Psoas muscle (tissue), 8 donors: ENCODE measurements around the gene PIK3R2. TPM values are rescaled to one million over a fixed set of nuclear protein-coding genes. Genes with fewer than 3 reads are reported as not detected.
A peak's percentile ranks its signal among the peaks of the same experiment; 100 is the strongest.

Source experiments
- ATAC-seq, 4 donors: fragments of 200-7000 bp; cut with Tn5 transposase; one replicate each; pipeline ENCODE4 v1.9.1; 2020; ENCODE audit warnings: moderate library complexity in 3 of 4, mild to moderate bottlenecking in 2 of 4
- DNase-seq, 2 donors: peaks; one replicate each; pipeline ENCODE4 v3.0.0-alpha.2; 2020
- H3K27ac ChIP-seq: fragments of 200-600 bp; one replicate; pipeline ENCODE4 v1.8.0; 2022
- H3K27me3 ChIP-seq, 3 donors: fragments of 200-600 bp in 1 of 3; one replicate each; pipeline versions ENCODE4 v1.6.1 to v1.8.0; 2013 to 2022; ENCODE audit warnings: low read length in 2 of 3, mild to moderate bottlenecking in 2 of 3, moderate library complexity in 1 of 3; ENCODE audit not compliant: insufficient read depth in 3 of 3
- H3K36me3 ChIP-seq, 2 donors: fragments of 200-600 bp in 1 of 2; one replicate each; pipeline versions ENCODE4 v1.6.1 to v1.8.0; 2013 to 2022; ENCODE audit warnings: low read depth in 1 of 2, mild to moderate bottlenecking in 1 of 2, moderate library complexity in 1 of 2; ENCODE audit not compliant: insufficient read depth in 1 of 2
- H3K4me1 ChIP-seq: fragments of 200-600 bp; one replicate; pipeline ENCODE4 v1.8.0; 2022
- H3K4me3 ChIP-seq: fragments of 200-600 bp; one replicate; pipeline ENCODE4 v1.8.0; 2022; ENCODE audit warnings: mild to moderate bottlenecking
- H3K9me3 ChIP-seq: fragments of 200-600 bp; one replicate; pipeline ENCODE4 v1.8.0; 2022
- WGBS, 3 donors: extraction: QIAGEN DNeasy Blood & Tissue Kit; methylation state at CpG; one replicate each; pipeline versions ENCODE4 v1.1.6 to v1.1.7; 2013; 5-methylcytosine and 5-hydroxymethylcytosine counted together
- intact Hi-C, 2 donors: fragments of 100-400 bp; cut with DNase I; formaldehyde crosslinking; loops; one replicate each; pipeline versions ENCODE4 v1.11.0 to v1.14.2; 2022
- polyA plus RNA-seq, 3 donors: library from polyadenylated mRNA; stranded (reverse); fragments of 200-250 nt; gene quantifications; one replicate each; pipeline ENCODE4 v1.2.3, GENCODE V29; 2013
- total RNA-seq, 4 donors: library from RNA; stranded (reverse); fragmentation: NEBNext Ultra II Directional in 2 of 4; extraction: Animal tissue kit (Norgen Biotek cat#: 25700) in 2 of 4; gene quantifications; one replicate each; pipeline versions ENCODE4 v1.2.1 to v1.2.4, GENCODE V29; 2021 to 2023
- TF ChIP-seq, protein P1 (sequence below): fragments of 200-600 bp; IDR thresholded peaks from one replicate; pipeline ENCODE4 v1.8.0; 2022; ENCODE audit warnings: antibody characterized with exemption
- donor health status: healthy with polysubstance abuse.
- donor health status: DM: no; HTN: no; CAD: no; lungs with moderate emphysema.
- donor health status: Bipolar disorder and iron deficiency.
- donor health status: healthy.
- donor health status: DM: yes; HTN: yes; CAD: no.
- donor health status: DM: no; HTN: no; CAD: no.
- donor health status: DM: no; HTN: no; CAD: no.
- donor health status: DM: yes; HTN: yes; CAD: no.

PIK3R2 gene
- total and polyA plus RNA-seq, 7 donors, result 4.6 to 20.8 (median 8.6) TPM

DNA sequence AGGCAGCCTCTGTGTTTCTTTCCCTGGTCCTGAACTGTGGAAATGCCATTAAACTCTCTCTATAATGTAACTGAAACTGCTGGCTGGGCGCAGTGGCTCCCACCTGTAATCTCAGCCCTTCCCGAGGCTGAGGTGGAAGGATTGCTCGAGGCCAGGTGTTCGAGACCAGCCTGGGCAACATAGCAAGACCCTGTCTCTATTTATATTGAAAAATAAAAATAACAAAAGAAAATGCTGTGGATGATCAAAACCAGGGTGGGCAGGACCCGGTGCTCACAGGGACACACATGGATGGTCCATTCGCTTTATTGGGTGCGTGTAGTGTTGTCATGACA, 43.5 kb downstream of the PIK3R2 start:
- no peaks in the 10 kb centered on the region for H3K27me3 ChIP-seq
- 76 to 88% (median 79%) methylated on average over 7 of the region's 7 CpGs for WGBS, 3 donors
- DNase-seq, result no peak
- no peak overlapping the region for H3K4me3 ChIP-seq
- intact Hi-C loops, result no loop called here
- H3K9me3 ChIP-seq, result no peaks in the 10 kb centered on the region
- no peak overlapping the region for H3K27ac ChIP-seq
- H3K4me1 ChIP-seq, result peaks cover 11% of the 10 kb centered on the region
- TF ChIP-seq, protein P1, sequence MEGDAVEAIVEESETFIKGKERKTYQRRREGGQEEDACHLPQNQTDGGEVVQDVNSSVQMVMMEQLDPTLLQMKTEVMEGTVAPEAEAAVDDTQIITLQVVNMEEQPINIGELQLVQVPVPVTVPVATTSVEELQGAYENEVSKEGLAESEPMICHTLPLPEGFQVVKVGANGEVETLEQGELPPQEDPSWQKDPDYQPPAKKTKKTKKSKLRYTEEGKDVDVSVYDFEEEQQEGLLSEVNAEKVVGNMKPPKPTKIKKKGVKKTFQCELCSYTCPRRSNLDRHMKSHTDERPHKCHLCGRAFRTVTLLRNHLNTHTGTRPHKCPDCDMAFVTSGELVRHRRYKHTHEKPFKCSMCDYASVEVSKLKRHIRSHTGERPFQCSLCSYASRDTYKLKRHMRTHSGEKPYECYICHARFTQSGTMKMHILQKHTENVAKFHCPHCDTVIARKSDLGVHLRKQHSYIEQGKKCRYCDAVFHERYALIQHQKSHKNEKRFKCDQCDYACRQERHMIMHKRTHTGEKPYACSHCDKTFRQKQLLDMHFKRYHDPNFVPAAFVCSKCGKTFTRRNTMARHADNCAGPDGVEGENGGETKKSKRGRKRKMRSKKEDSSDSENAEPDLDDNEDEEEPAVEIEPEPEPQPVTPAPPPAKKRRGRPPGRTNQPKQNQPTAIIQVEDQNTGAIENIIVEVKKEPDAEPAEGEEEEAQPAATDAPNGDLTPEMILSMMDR, result no peak
- peaks cover 0 to 43% of the 10 kb centered on the region in 2 donors for H3K36me3 ChIP-seq
- ATAC-seq, result no peak

DNA sequence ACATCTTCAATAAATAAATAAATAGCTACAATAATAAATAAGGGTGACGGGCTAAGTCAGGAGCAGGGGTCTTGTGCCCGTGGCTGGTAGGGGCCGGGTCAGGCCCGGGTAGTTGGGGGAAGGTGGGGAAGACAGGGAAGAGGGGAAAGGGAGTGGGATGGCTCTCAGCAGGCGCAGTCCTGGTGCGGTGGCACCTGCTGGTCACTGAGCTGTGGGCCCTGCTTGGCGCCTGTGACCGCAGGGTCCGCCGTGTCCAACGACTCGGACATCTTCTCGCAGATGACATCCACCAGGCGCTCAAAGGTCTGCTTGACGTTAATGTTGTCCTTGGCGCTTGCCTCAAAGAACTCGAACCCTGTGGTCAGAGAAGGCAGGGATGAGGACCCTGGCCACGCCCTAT, 44.3 kb downstream of the PIK3R2 start:
- 91 to 93% (median 92%) methylated on average over 18 of the region's 18 CpGs for WGBS, 3 donors
- Histone ChIP-seq H3K36me3 (peaks cover 0 to 43% of the 10 kb centered on the region in 2 donors), H3K27ac (no peak overlapping the region)

DNA sequence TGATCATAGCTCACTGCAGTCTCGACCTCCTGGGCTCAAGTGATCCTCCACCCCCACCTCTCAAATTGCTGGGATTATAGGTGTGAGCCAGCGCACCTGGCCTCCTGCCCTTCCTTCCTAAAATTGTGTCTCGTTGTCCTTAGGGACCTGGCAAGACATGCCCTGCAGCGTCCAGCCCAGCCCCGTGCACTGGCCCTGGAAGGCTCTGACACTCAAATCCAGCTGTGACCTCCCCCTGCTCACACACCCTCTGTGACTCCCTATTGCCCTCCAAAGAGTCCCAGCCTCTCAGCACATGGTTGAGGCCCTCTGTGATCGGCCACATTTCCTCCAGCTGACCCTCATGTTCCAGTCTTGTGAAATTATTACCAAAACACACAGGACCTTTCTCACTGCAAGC, 45.0 kb downstream of the PIK3R2 start:
- Histone ChIP-seq H3K27me3 (no peaks in the 10 kb centered on the region), H3K36me3 (peaks cover 0 to 43% of the 10 kb centered on the region in 2 donors), H3K9me3 (no peaks in the 10 kb centered on the region), H3K4me3 (no peak overlapping the region), H3K4me1 (peaks cover 19% of the 10 kb centered on the region), H3K27ac (no peak overlapping the region)
- 30 to 36% (median 34%) methylated on average over 6 of the region's 6 CpGs for WGBS, 3 donors
- ATAC-seq (no peak), DNase-seq (no peak)
- TF ChIP-seq, protein P1, result no peak
- intact Hi-C loops, result no loop called here

More for the DNA sequence above, 44.3 kb downstream of the PIK3R2 start:
- H3K4me3 ChIP-seq, result no peak overlapping the region
- intact Hi-C loops, result no loop called here
- peaks cover 13% of the 10 kb centered on the region for H3K4me1 ChIP-seq
- H3K9me3 ChIP-seq, result no peaks in the 10 kb centered on the region
- TF ChIP-seq, protein P1, result no peak
- DNase-seq, result no peak
- no peaks in the 10 kb centered on the region for H3K27me3 ChIP-seq
- ATAC-seq, result no peak

DNA sequence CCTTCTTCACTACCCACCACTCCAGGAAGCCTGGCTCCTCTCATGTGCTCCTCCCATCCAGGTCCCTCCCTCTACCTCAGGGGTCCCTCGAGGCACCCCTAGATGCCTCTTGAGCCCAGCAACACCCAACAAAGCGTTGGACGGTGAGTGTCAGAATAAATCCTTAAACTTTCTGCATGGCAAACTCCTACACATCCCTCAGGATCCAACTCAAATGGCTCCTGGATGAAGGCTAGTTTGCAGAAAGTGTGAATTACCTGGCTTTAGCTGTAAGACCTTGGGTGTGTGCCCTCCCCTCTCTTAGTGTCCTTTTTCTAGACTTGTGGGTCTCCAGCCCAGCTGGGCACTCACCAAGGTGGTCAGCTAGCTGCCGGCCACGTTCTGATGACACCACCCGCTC, 45.4 kb downstream of the PIK3R2 start:
- Histone ChIP-seq H3K27ac (no peak overlapping the region), H3K4me1 (peaks cover 22% of the 10 kb centered on the region), H3K9me3 (no peaks in the 10 kb centered on the region), H3K4me3 (no peak overlapping the region), H3K27me3 (no peaks in the 10 kb centered on the region), H3K36me3 (peaks cover 0 to 43% of the 10 kb centered on the region in 2 donors)
- no peak for ATAC-seq
- intact Hi-C loops, result no loop called here
- TF ChIP-seq, protein P1, result no peak
- 90 to 93% (median 90%) methylated on average over 6 of the region's 6 CpGs for WGBS, 3 donors
- DNase-seq, result no peak

DNA sequence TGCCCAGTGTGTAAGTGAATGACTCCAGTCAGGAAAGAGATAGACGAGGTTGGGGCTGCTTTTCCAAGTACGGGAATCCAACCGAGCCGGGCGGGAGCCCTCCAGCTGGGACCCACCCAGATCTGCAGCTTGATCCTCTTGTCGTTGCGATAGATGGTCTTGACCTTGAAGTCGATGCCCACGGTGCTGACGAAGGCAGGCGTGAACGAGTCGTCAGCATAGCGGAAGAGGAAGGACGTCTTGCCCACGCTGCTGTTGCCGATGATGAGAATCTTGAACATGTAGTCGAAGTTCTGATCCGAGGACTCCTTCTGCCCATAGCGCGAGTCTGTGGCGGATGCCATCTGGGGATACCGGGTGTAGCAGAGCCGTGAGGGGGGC, 49.4 kb downstream of the PIK3R2 start:
- Histone ChIP-seq H3K4me3 (peak overlapping the region; percentile 67), H3K36me3 (peaks cover 0 to 24% of the 10 kb centered on the region in 2 donors), H3K9me3 (no peaks in the 10 kb centered on the region), H3K27me3 (no peaks in the 10 kb centered on the region), H3K4me1 (peaks cover 17% of the 10 kb centered on the region), H3K27ac (no peak overlapping the region)
- WGBS, 3 donors, result 75 to 83% (median 79%) methylated on average over 24 of the region's 24 CpGs
- ATAC-seq (no peak), DNase-seq (peak in 1 of 2 donors; percentile 59)
- TF ChIP-seq, protein P1, result no peak
- intact Hi-C loops, result no loop called here
